T1000 (cell line): Measurements from ENCODE around the gene ZNF296.
A peak's percentile ranks its signal among the peaks of the same experiment; 100 is the strongest.

Experiments used
- DNase-seq: peaks from one replicate; lab custom pipeline; 2025; ENCODE audit warnings: mixed read lengths; lab: John Stamatoyannopoulos, UW

Gene ZNF296

GRCh38 chr19:45087531-45087930 is 11.3 kb upstream of the ZNF296 start:
- DNase-seq = no peak

- DNase-seq = no peak
Measured at GRCh38 chr19:45086480-45086879, 10.2 kb upstream of the ZNF296 start.

DNA sequence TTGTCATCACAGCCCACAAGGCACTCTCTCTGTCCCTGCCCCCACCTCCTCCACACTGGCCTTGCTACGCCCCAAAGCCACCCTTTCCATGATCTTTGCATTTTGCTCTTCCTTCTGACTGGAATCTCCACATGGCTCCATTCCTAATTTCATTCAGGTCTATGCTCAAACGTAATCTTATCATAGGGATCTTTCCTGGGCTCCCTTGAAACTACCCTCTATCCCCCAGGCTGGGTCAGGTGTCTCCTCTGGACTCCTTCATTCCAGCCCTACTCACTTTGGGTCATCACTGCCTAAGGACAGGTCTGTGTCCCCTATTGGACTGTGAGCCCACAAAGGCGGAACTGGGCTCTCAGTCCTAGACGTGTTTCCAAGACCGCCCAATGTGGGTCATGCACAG is 5.9 kb upstream of the ZNF296 start:
- no peak for DNase-seq

DNA sequence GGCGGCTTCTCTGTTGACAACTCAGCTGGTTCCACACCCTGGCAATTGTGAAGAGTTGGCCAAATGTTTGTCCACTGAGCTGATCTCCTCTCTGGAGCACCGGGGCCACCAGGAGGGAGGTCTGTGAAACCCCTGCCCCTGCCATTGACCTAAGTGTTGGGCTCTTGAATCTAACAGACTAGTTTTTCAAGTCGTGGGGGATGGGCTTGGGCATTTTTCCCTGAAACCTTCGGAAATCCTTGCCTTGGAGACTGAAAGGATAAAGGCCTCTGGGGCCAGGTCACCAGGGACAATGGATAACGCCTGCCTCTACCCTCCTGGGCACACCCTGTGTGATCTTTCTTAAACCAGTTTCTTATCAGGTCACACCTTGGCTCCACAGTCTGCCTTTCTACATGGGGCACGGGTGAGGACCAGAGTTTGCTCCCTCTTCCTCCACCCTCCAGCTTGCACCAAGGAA is 3.7 kb upstream of the ZNF296 start:
- DNase-seq = no peak

DNA sequence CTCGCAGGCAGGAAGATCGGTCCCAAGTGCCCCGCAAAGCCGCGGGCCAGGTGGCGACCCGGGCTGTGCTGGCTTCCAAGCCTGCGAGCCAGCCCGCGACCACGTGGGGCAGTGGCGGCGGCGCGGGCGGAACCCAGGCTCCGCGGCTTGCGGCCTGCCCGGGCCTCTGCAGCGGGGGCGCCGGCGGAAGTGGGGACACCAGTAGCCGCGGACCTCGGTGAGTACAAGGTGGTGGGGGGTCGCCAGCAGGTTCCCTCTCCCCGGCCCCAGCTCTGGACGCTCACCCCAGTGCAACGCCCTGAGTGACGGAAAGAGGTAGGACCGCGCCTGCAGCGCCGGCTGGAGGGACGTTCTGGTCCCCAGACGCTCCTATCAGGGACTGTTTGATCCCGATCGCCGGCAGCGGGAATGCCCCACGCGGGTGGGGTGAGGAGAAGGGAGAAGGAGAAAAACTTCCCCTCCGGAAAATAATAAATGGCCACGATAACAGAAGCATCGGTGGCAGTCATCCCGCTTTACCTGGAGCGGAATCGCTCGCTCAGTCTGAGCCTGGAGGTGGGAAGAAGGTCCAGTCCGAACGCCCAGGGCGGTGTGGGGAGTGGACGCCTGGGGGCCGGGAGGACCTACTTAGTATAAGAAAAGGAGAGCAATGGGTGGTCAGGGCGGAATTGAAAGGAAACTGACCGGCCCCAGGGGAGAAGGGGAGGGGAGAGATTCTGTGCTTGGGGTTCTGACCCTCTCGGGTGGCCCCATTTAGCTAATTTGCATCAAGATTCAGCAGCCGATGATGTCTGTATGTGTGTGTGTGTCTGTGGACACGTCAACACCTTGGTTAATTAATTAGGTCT is 3.0 kb upstream of the ZNF296 start, which contains the start of gene GEMIN7:
TSS of gene GEMIN7 (plus strand) at position 198 of the 848 bp plus-strand sequence. CDS start 10,855 bp downstream, outside the sequence.
- DNase-seq = peak; percentile 66

DNA sequence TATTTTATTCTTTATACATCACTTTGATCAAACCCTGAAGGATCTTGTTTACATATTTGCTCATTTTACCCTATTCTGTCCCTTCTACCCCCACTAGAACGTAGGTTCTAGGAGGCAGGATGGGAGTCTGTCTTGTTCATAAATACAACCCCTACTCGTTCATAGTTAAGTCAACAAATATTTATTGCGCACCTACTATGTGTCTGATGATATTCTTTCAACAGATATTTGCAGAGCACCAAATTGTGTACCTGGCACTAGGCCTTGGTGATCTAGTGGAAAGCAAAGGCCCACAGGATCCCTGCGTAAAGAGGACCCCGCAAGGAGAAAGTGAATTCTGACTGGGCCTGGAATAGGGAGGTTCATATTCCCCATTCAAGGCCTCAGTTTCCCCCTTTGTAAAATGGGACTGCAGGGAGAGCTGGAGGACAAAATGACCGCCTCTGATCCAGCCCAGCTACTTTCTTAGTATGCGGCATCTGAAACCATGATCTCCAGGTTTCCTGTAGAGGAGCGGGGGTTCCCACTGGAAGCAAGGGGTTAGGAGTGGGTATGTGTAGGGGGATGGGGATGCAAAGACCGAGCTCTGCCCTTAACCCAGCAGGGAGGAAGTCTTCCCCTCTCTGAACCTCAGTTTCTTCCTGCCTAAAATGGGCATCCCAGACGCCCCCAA is 2.2 kb upstream of the ZNF296 start:
- no peak for DNase-seq

DNA sequence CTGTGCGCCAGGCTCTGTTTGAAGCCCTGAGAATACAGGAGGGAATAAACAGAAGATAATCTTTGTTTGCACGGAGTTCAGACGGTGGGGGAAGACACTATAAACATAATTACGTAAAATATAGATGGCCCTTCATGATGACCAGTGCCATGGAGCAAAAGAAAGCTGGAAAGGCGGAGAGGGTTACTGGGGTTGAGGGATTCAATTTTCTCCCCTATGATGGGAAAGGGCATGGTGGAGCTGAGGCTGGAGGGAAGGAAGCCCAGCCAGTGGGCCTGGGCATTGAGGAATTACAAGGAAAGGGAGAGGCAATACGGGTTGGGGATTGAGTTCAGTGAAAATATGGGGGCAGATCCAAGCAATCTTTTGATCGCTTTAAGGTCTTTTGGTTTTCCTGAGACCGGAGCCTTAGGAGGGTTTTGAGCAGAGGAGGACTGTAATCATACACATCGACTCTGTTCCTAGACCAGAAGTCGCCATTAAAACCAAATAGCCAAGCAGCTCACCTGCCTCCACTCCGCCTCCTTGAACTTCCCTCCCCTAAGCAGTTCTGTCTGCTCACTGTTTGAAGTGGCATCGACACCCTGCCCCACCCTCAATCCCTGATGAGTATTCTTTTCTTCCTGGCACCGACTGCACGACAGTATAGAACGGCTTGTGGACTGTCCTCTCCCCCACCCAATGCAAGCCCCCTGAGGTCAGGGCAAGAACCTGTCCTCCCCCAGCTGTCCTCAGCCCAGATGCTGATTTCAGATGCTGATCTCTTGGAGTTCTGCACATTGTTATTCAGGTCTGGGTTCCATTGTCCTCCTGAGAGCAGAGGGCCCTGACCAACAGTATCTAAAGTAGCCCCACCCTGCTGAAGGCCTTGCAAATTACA is 813 bp upstream of the ZNF296 start:
- no peak for DNase-seq

- no peak for DNase-seq
Measured at GRCh38 chr19:45075301-45076028, 813 bp downstream of the ZNF296 start.

DNA sequence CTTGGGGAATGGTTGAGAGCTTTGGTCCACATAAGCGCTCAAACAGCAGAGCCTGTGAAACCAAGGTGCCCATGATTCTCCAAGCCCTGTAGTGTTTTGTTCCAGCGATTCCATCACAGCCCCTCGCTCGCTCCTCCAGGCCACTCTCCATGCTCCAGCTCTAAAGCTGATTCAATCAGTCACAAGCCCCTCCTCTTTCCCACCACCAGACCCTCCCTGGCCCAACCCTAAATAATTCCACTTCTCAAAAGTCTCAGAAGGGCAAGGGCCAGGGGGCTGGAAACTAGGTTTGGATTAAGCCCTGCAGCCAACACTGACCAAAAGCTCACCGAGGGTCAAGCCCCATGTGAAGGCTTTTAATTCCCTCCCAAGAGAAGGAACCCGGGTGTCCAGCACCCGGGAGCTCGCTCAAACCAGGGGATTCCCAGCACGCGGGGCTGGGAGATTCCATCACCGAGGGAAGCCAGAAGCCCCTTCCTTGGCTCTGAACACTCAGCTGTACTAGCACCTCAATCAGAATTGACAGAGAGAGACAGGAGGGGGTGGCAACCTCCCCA is 1.5 kb downstream of the ZNF296 start:
- DNase-seq = no peak

GRCh38 chr19:45071969-45072790 is 4.1 kb downstream of the ZNF296 start:
- no peak for DNase-seq

DNA sequence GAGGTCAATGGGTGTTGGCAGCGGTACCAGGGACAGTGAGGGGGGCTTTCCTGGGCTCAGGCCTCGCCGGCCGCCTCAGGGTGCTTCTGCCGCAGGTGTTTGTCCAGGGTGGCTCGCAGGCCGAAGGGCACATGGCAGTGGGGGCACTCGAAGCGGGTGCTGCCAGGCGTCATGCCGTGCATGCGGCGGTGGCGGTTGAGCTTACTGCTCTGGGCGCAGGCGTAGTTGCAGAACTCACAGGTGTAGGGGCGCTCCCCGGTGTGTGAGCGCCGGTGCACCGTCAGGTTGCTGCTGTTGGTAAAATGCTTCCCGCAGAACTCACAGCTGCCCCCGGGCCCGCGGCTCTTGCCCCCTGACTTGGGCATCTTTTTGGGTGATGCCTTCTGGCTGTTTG is 4.7 kb downstream of the ZNF296 start:
- DNase-seq = no peak

DNA sequence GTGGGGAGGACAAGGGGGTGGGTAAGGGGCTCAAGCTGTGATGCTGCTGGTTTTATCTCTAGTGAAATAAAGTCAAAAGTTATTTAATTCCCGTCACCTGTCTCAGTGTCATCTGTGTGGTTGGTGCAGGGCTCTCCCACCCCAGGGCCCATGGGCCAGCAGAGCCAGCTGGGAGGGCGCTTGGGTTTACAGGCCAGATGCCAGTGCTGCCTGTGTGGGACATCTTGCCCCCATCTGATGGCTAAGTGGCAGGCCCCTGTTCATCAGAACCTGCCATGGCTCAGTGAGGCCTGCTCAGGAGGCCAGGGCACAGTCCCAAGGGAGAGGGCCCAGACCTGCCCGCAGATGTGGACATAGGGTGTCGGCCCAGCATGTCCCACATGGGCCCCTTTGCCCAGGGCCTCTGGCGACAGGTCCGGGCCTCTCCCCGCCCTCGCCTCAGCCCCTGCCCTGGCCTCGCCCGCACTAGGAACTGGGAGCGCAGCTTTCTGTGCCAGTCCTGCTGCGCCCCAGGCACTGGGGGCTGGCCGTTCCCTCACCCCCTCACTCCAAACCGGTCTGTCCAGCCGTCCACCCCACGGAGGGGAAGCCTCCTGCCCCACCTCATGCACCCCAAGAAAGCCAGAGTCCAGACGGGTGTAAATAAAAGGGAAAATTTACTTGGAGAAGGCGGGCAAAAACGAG is 5.3 kb downstream of the ZNF296 start:
- DNase-seq = no peak

GRCh38 chr19:45070214-45070613 is 6.1 kb downstream of the ZNF296 start:
- DNase-seq = no peak

GRCh38 chr19:45069056-45069455 is 7.2 kb downstream of the ZNF296 start:
- no peak for DNase-seq

GRCh38 chr19:45068041-45068440 is 8.2 kb downstream of the ZNF296 start:
- no peak for DNase-seq

- no peak for DNase-seq
Measured at GRCh38 chr19:45066921-45067661, 9.2 kb downstream of the ZNF296 start.

DNA sequence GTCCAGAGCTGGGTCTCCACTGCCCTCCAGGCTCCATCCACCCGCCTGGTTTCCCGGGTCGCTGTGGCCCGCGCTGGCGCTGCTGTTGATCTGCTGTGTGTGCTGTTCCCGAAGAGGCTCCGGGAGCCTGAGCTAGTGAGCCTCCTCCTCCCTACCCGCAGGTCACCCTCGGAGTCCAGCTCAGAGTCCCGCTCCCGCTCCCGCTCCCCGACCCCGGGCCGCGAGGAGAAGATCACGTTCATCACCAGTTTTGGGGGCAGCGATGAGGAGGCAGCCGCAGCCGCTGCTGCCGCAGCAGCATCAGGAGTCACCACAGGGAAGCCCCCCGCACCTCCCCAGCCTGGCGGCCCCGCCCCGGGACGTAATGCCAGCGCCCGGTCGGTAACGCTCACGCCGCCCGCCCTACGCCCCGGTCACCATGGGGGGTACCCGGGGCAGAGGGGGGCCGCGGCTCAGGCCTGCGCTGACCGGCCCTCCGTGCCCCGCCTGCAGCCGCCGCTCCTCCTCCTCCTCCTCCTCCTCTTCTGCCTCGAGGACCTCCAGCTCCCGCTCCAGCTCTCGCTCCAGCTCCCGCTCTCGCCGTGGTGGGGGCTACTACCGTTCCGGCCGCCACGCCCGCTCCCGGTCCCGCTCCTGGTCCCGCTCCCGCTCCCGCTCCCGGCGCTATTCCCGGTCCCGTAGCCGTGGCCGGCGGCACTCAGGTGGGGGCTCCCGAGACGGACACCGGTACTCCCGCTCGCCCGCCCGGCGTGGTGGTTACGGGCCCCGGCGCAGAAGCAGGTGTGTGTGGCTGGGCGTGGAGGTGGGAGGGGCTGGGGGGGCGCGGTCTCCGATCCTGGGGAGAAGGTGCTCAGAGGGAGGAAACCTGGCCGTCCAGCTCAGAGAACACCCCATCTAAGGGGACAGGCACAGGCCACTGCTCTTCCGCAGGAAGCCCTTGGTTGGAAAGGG is 12.2 kb downstream of the ZNF296 start:
- DNase-seq = no peak

- no peak for DNase-seq
Measured at GRCh38 chr19:45061965-45062364, 14.3 kb downstream of the ZNF296 start.
